Left lung (tissue), 14 donors: ENCODE data around the gene FA2H. TPM values are rescaled to one million over a fixed set of nuclear protein-coding genes. Genes with fewer than 3 reads are reported as not detected.
"Not testable (repeated sequence)": the region's sequence is repeated elsewhere in the genome, so short reads cannot be mapped to it uniquely, and the experiment has no call there.

Experiments
- ATAC-seq: fragments of 200-7000 bp; cut with Tn5 transposase; one replicate; pipeline ENCODE4 v1.9.1; 2020; ENCODE audit warnings: moderate library complexity
- DNase-seq, 4 donors: peaks; one replicate each; pipeline ENCODE4 v3.0.0-alpha.2; 2013 to 2020
- H3K27ac ChIP-seq, 2 donors: fragments of 200-600 bp; sonication (generic) in 1 of 2; one replicate each; pipeline versions ENCODE4 v1.5.0 to v1.8.0; 2020 to 2021
- H3K27me3 ChIP-seq, 2 donors: fragments of 200-600 bp; sonication (generic) in 1 of 2; one replicate each; pipeline versions ENCODE4 v1.5.0 to v1.8.0; 2020 to 2021
- H3K36me3 ChIP-seq, 2 donors: fragments of 200-600 bp; sonication (generic) in 1 of 2; one replicate each; pipeline versions ENCODE4 v1.5.0 to v1.8.0; 2020 to 2021
- H3K4me1 ChIP-seq, 2 donors: fragments of 200-600 bp; one replicate each; pipeline ENCODE4 v1.8.0; 2021
- H3K4me3 ChIP-seq, 2 donors: fragments of 200-600 bp; sonication (generic) in 1 of 2; one replicate each; pipeline versions ENCODE4 v1.5.0 to v1.8.0; 2020 to 2021; ENCODE audit warnings: mild to moderate bottlenecking in 1 of 2
- H3K9me3 ChIP-seq, 2 donors: fragments of 200-600 bp; sonication (generic) in 1 of 2; one replicate each; pipeline versions ENCODE4 v1.5.0 to v1.8.0; 2020 to 2021
- intact Hi-C, 2 donors: fragments of 100-400 bp; cut with DNase I; formaldehyde crosslinking; loops; one replicate each; pipeline versions ENCODE4 v1.11.2 to v1.14.2; 2022
- long read RNA-seq, 12 donors: library from polyadenylated mRNA in 2 of 12; unstranded in 2 of 12; transcript quantifications; one replicate each; pipeline ENCODE4 v2.0.0 and lab custom pipeline, GENCODE V29; 2019 to 2026
- polyA plus RNA-seq, 6 donors: library from polyadenylated mRNA; unstranded; fragments of 120-200 nt; gene quantifications; one replicate each; pipeline ENCODE4 v1.2.1, GENCODE V29; 2013; ENCODE audit not compliant: insufficient read length in 6 of 6
- total RNA-seq, 2 donors: library from RNA; stranded (reverse); fragmentation: NEBNext Ultra II Directional; extraction: Animal tissue kit (Norgen Biotek cat#: 25700); gene quantifications; one replicate each; pipeline ENCODE4 v1.2.1, GENCODE V29; 2021
- TF ChIP-seq, protein P1 (sequence below), 2 donors: fragments of 200-600 bp; sonication (generic) in 1 of 2; IDR thresholded peaks; one replicate each; pipeline versions ENCODE4 v1.5.0 to v1.8.0; 2021; ENCODE audit warnings: antibody characterized with exemption in 2 of 2
- donor health status: DM: no; HTN: yes; CAD: no.
- donor health status: DM: no; HTN: no; CAD: no.

Gene FA2H, protein sequence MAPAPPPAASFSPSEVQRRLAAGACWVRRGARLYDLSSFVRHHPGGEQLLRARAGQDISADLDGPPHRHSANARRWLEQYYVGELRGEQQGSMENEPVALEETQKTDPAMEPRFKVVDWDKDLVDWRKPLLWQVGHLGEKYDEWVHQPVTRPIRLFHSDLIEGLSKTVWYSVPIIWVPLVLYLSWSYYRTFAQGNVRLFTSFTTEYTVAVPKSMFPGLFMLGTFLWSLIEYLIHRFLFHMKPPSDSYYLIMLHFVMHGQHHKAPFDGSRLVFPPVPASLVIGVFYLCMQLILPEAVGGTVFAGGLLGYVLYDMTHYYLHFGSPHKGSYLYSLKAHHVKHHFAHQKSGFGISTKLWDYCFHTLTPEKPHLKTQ
- total RNA-seq (1 to 10 TPM; 6.5 to 7.3 TPM), polyA plus RNA-seq (1 to 10 TPM; 3.3 to 7.1 (median 4.6) TPM)
- long read RNA-seq, donor 1, partial matches to known transcripts, result 0 of 3 reads
- long read RNA-seq, donor 1, other reads (novel, unspliced or antisense), result 0 of 3 reads
- long read RNA-seq, donor 2, transcript FA2H-202 (2 exons, 2,075 nt), result major isoform, 5 of 7 reads
- long read RNA-seq, donor 2, partial matches to known transcripts, result 0 of 7 reads
- long read RNA-seq, donor 2, other reads (novel, unspliced or antisense), result 0 of 7 reads
- long read RNA-seq, donor 3, partial matches to known transcripts, result 0 of 1 reads
- long read RNA-seq, donor 3, other reads (novel, unspliced or antisense), result 0 of 1 reads
- long read RNA-seq, donor 4, result 0 reads
- long read RNA-seq, donor 5, partial matches to known transcripts, result 0 of 2 reads
- long read RNA-seq, donor 5, other reads (novel, unspliced or antisense), result 0 of 2 reads
- long read RNA-seq, donor 6, partial matches to known transcripts, result 0 of 1 reads
- long read RNA-seq, donor 6, other reads (novel, unspliced or antisense), result 0 of 1 reads
- long read RNA-seq, donor 7, result 0 reads
- long read RNA-seq, donor 8, partial matches to known transcripts, result 0 of 2 reads
- long read RNA-seq, donor 8, other reads (novel, unspliced or antisense), result 0 of 2 reads
- long read RNA-seq, donor 9, result 0 reads
- long read RNA-seq, donor 10, result 0 reads
- long read RNA-seq, donor 11, result 0 reads
- long read RNA-seq, donor 12, result 0 reads

DNA sequence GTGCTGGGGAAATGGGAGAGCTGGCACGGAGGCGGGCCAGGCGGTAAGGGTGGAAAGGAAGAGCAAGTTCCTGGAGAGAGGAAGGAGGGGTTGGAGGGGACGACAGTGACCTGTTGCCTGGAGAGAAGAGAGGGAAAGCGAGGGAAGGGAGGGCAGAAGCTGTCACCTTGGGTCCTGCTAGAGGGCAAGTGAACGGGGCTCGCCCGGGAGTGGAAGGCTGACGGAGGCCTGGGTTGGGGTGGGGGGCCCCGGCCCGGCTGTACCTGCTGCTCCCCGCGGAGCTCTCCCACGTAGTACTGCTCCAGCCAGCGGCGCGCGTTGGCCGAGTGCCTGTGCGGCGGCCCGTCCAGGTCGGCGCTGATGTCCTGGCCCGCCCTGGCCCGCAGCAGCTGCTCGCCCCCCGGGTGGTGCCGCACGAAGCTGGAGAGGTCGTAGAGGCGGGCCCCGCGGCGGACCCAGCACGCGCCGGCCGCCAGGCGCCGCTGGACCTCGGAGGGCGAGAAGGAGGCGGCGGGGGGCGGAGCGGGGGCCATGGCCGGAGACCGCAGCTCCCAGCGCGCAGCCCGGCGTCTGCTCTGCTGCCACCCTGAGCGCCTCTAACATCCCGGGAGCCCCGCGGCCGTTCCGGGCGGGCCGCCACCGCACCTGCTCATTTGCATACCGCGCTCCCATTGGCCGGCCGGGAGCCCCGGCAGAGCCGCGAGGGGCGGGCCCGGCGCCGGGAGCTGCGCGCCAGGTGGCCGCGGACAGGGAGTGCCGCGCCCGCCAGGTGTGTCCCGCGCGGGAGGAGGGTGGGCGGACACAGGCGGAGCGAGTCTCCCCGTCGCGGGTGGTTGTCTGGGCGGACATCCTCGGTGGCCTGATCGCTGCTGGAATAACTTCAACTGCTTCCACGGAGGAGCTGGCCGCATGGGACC lies at the start of gene FA2H:
TSS of gene FA2H (minus strand) at position 598 of the 917 bp plus-strand sequence. CDS start at position 533, 65 bp downstream.
- no peaks in the 10 kb centered on the region for H3K9me3 ChIP-seq
- H3K27ac ChIP-seq, result peak within 1 kb of the TSS in 1 of 2 donors; percentile 37
- DNase-seq, result peak; percentile 46 to 94 (median 82)
- ATAC-seq, result peak; percentile 99
- peak within 1 kb of the TSS; percentile 28 to 44 for H3K4me3 ChIP-seq
- H3K36me3 ChIP-seq, result no peaks in the 10 kb centered on the region
- intact Hi-C loops, result no loop called here
- H3K4me1 ChIP-seq, result peaks cover 4 to 17% of the 10 kb centered on the region in 2 donors
- H3K27me3 ChIP-seq, result peaks cover 18 to 68% of the 10 kb centered on the region in 2 donors
- TF ChIP-seq, protein P1, sequence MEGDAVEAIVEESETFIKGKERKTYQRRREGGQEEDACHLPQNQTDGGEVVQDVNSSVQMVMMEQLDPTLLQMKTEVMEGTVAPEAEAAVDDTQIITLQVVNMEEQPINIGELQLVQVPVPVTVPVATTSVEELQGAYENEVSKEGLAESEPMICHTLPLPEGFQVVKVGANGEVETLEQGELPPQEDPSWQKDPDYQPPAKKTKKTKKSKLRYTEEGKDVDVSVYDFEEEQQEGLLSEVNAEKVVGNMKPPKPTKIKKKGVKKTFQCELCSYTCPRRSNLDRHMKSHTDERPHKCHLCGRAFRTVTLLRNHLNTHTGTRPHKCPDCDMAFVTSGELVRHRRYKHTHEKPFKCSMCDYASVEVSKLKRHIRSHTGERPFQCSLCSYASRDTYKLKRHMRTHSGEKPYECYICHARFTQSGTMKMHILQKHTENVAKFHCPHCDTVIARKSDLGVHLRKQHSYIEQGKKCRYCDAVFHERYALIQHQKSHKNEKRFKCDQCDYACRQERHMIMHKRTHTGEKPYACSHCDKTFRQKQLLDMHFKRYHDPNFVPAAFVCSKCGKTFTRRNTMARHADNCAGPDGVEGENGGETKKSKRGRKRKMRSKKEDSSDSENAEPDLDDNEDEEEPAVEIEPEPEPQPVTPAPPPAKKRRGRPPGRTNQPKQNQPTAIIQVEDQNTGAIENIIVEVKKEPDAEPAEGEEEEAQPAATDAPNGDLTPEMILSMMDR (IDR thresholded peaks at IDR 0.05), result peak in 1 of 2 donors; percentile 35

DNA sequence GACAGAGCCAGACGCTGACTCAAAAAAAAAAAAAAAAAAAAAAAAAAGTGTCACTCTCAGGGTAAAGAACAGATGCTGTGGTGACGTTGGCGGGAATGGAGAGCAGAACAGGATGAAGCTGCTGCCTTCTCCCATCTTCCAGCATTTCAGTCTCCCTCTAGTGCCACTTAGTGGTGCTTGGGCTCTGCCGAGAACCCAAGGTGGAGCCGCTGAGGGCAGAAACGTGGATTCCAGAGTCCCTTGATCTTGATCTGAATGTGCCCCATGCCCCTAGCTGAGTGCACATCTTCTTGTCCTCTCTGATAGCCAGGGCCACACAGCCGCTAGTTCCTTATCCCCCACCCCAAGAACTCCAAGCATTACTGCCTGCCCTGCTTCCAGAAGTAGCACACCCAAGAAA lies 43.2 kb upstream of the FA2H start:
- ATAC-seq (no peak), DNase-seq (no peak)
- Histone ChIP-seq H3K27me3 (no peaks in the 10 kb centered on the region), H3K4me1 (no peaks in the 10 kb centered on the region), H3K36me3 (no peaks in the 10 kb centered on the region), H3K4me3 (no peak overlapping the region), H3K9me3 (no peaks in the 10 kb centered on the region), H3K27ac (no peak overlapping the region)
- intact Hi-C loops, result no loop called here
- TF ChIP-seq, protein P1 (IDR thresholded peaks at IDR 0.05), result no peak

DNA sequence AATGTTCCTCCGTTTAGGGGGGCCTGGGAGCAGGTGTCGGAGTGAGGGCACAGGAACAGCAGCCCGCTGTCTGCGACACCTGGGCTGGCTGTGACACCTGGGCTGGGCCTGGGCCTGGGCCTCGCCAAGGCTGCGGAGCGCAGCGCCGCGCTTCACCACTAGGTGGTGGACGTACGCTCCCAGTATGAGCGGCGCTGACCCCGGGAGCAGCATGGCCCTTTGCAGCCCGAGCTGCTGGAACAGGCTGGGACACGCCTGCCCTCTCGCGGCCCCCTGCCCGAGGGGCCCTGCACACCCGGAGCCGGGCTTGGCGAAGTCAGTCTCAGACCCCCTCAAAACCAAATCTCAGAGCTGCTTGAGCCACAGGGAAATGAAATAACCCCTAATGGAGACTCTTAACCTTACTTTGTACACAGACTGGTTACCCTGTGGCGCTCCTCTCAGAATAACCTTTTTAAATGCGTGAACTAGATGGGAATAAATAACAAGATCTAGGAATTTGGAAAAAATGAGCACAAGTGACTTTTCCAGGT lies 38.6 kb upstream of the FA2H start:
- ATAC-seq (peak; percentile 100), DNase-seq (peak; percentile 59 to 95 (median 79))
- intact Hi-C loops, result loop anchor here in 1 of 2 donors (5.0 kb wide), 1 partner anchor 319 kb away; no protein-coding TSS in a partner anchor
- Histone ChIP-seq H3K4me1 (no peaks in the 10 kb centered on the region), H3K36me3 (no peaks in the 10 kb centered on the region), H3K9me3 (peaks cover 0 to 7% of the 10 kb centered on the region in 2 donors), H3K27me3 (no peaks in the 10 kb centered on the region), H3K4me3 (no peak overlapping the region), H3K27ac (no peak overlapping the region)
- TF ChIP-seq, protein P1 (IDR thresholded peaks at IDR 0.05), result peak; percentile 94 to 95

DNA sequence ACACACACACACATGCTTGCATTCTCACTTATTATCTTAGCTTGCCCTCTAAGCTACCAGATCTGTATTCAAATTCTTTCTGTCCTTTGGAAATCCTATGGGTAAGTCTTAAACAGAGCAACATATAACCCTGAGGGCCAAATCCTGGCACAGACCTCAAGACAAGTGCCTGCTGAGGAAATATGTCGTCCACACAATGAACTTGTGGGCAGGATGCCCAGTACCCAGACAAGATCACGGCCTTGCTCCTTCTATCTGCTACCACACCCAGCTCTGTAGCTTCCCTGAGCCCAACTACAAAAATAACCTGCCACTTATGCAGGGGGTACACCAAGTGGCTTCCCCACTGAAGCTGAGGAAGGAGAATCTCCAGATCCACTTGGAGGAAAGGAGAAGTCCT lies 37.3 kb upstream of the FA2H start:
- intact Hi-C loops, result loop anchor here in 1 of 2 donors (5.0 kb wide), 1 partner anchor 320 kb away; no protein-coding TSS in a partner anchor
- TF ChIP-seq, protein P1 (IDR thresholded peaks at IDR 0.05), result no peak
- ATAC-seq, result peak; percentile 7
- H3K27me3 ChIP-seq, result no peaks in the 10 kb centered on the region
- H3K9me3 ChIP-seq, result peaks cover 0 to 7% of the 10 kb centered on the region in 2 donors
- H3K36me3 ChIP-seq, result no peaks in the 10 kb centered on the region
- DNase-seq, result no peak
- no peaks in the 10 kb centered on the region for H3K4me1 ChIP-seq
- H3K4me3 ChIP-seq, result no peak overlapping the region
- no peak overlapping the region for H3K27ac ChIP-seq

DNA sequence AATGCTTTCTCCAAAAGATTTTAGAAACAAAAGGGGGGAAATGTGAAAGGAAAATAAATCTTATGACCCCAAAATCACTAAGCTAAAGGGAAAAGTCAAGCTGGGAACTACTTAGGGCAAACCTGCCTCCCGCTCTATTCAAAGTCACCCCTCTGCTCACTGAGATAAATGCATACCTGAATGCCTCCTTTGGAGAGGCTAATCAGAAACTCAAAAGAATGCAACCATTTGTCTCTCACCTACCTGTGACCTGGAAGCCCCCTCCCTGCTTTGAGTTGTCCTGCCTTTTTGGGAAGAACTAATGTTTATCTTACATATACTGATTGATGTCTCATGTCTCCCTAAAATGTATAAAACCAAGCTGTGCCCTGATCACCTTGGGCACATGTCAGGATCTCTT lies 36.6 kb upstream of the FA2H start:
- not testable (repeated sequence) for H3K27ac ChIP-seq, H3K9me3 ChIP-seq, H3K4me3 ChIP-seq, H3K27me3 ChIP-seq, H3K36me3 ChIP-seq, DNase-seq, H3K4me1 ChIP-seq, ATAC-seq
- intact Hi-C loops, result loop anchor here in 1 of 2 donors (5.0 kb wide), 1 partner anchor 321 kb away; no protein-coding TSS in a partner anchor
